GM12878 (cell line): Measurements from ENCODE around the gene CYB5R3.

Experiments used
- CHD2 ChIP-seq: IDR thresholded peaks from 2 replicates; pipeline ENCODE4 v1.6.1; 2011; ENCODE audit warnings: low read depth, low read length, improper control_type of control experiment, borderline replicate concordance
- IRF3 ChIP-seq: fragments of 450-650 bp; IDR thresholded peaks from 2 replicates; pipeline ENCODE4 v1.6.1; 2014; ENCODE audit warnings: mild to moderate bottlenecking
- MXI1 ChIP-seq: fragments of 150-350 bp; IDR thresholded peaks from 2 replicates; pipeline ENCODE4 v1.6.1; 2011; ENCODE audit warnings: low read depth, mild to moderate bottlenecking, inconsistent platforms, low read length, improper control_type of control experiment
- POLR2A ChIP-seq: IDR thresholded peaks from 2 replicates; pipeline ENCODE4 v1.6.1; 2011; ENCODE audit warnings: low read depth, mild to moderate bottlenecking, low read length
- TF ChIP-seq, protein P1 (sequence below): IDR thresholded peaks from 2 replicates; pipeline ENCODE4 v1.6.1; 2012; ENCODE audit warnings: low read depth, low read length, improper control_type of control experiment

DNA sequence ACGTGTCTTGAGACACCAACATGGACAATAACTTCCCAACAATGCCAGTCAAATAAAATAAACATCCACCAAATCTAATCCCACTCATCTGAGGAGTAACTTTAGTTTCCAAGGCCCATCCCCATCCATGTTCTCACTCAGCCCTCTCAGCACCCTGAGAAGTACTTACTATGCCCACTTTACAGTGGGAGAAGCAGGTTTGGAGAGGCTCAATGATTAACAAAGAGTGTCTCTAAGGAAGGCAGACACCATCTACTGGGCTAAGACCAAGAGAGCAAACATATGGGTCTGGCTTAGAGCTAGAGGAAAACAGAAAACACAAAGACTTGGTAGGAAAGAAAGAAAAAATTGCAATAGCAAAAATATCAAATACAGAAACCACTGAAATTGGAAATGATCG is 45.8 kb downstream of the CYB5R3 start:
- TF ChIP-seq IRF3 (no peak), MXI1 (no peak), POLR2A (no peak), CHD2 (no peak)
- TF ChIP-seq, protein P1, sequence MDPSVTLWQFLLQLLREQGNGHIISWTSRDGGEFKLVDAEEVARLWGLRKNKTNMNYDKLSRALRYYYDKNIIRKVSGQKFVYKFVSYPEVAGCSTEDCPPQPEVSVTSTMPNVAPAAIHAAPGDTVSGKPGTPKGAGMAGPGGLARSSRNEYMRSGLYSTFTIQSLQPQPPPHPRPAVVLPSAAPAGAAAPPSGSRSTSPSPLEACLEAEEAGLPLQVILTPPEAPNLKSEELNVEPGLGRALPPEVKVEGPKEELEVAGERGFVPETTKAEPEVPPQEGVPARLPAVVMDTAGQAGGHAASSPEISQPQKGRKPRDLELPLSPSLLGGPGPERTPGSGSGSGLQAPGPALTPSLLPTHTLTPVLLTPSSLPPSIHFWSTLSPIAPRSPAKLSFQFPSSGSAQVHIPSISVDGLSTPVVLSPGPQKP, result no peak
